HG02763 (cell line): Measurements from ENCODE around the gene ATP1A3.
"Not testable (repeated sequence)": the region's sequence is repeated elsewhere in the genome, so short reads cannot be mapped to it uniquely, and the experiment has no call there.

Experiments
- ATAC-seq: cut with Tn5 transposase; IDR thresholded peaks from one replicate; pipeline ENCODE4 v1.9.1; 2021; ENCODE audit warnings: mild to moderate bottlenecking, moderate library complexity; ENCODE audit not compliant: unreplicated experiment

The ATP1A3 gene

DNA sequence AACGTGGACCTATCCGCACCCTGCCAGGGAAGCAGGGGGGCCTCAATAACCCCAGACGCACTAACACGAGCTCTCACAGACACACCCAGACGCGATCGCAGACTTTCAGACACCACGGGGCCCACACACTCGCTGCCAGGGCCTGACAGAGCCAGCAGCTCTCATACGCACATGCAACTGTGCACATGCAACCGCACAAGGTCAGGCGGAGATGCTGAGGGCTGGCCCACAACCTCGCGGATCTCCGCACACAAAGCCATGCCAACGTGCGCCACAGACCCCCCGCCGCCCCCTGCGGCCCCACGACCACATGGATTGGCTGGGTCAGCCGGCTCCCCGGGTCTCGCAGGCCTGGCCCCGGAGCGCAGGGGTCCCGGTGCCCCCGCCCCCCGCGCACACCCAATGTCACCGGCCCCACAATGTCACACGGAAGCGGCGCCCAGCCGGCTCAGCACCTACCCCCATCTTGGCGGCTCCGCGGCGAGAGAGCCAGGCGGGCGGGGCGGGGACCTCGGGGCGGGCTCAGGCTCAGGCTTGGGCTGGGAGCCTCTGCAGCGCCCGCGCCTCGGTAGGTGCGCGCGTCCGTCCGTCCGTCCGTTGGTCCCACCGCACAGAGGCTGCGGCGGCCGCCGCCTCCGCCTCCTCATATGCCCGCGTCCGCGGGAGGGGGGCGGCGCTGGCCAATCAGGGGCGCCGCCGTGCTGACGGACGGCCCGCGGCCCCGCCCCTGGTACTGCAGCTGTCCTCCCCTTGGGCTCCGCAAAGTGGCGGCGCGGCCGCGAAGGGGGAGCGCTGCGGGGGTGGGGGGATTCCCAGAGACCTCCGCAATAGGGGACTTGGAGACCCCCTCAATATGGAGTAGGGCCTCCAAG is at the start of gene ATP1A3:
Gene ATP1A3 (minus strand): TSS at position 619 of the 872 bp plus-strand sequence. CDS start 154 bp downstream, at position 465.
- ATAC-seq, result peak; percentile 56

DNA sequence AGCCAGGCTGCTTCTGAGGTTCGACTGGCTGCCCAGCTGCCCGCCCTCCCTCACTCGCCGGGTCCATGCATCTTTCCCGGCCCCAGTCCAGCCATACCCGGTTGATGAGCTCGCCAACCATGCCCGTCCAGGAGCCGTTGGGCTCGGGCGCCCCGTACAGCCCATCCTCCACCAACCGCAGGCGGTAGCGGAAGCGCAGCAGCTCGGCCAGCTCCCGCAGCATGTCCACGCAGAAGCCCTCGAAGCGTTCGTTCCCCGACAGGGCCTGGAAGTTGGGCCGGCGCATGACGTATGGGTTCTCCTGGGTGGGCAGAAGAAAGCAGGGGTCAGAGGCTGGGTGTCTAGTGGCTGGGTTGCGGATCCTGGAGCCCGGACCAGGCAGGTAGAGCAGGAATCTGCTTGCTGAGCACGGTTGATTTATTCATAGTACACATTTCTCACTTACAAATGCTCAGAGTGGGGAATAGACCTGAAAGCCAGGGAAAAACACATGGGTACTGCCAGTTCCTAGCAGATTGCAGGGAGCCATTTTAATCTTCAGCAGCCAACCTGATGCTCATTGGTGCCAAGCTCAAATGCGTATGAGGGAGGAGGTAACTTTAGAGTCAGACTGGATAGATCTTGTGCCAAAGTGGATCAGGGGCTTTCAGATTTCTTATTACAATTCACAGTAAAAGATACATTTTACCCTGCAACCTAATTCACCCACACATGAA is 48.6 kb upstream of the ATP1A3 start:
- no peak for ATAC-seq

DNA sequence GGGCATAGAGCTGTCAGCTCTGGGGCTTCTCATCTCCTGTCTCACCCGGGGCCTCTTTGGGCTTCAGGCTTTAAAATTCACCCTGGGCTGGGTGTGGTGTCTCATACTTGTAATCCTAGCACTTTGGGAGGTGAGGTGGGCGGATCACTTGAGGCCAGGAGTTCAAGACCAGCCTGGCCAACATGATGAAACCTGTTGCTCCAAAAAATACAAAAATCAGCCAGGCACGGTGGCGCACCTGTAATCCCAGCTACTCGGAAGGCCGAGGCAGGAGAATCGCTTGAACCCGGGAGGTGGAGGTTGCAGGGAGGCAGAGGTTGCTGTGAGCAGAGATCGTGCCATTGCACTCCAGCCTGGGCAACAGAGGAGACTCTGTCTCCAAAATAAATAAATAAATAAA is 46.5 kb upstream of the ATP1A3 start:
- ATAC-seq, result not testable (repeated sequence)

DNA sequence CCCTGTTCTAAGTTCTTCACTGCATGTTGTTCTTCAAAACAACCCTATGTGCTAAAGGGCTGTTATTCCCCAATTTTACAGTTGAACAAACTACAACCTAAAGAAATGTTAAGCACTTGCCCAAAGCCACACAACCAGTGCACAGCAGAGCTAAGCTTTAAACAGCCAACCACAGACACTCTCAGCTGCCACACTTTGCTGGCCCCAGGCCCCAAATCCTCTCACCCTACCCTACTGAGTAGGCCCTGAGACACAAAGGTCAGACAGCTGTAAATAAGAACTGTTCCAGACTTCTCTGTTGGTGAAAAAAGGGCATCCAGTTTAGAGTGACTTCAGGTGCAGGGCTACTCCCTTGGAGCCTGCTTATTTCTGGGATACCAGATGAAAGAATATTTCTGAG is 46.0 kb upstream of the ATP1A3 start:
- ATAC-seq, result no peak

- no peak for ATAC-seq
These were observed 44.6 kb upstream of the ATP1A3 start for GRCh38 chr19:42038666-42039065.

DNA sequence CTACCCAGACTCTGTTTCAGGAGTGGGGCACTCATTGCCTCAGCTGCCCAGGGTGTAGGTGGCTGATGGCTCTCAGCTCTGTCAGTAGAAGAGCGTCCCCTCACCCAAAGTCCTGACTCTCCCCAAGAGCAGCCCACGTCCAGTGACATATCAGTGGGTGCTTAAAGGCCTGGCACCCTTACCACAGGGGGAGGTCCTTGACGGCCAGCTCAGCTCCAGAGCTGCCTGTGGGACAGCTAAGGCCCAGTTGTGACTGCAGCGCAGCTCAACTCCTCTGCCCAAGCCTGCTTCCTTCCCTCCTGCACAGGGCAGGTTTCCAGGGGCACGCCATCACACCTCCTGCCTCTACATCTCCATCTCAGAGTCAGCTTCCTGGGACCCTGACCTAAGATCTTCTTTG is 43.6 kb upstream of the ATP1A3 start:
- no peak for ATAC-seq

- ATAC-seq, result not testable (repeated sequence)
These were observed 40.8 kb upstream of the ATP1A3 start for GRCh38 chr19:42034640-42035391.

DNA sequence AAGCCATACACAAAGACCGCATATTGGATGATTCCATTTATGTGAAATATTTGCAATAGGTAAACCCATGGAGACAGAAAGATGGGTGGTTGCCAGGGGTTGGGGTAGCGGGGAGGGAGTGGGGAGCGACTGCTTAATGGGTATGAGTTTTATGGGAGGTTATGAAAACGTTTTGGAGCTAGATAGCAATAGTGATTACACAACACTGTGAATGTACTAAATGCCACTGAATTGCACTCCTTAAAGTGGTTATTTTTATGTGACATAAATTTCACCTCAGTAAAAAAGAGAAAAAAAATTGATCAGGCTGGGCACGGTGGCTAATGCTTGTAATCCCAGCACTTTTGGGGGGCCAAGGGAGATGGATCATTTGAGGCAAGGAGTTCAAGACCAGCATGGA is 39.4 kb upstream of the ATP1A3 start:
- ATAC-seq, result no peak

DNA sequence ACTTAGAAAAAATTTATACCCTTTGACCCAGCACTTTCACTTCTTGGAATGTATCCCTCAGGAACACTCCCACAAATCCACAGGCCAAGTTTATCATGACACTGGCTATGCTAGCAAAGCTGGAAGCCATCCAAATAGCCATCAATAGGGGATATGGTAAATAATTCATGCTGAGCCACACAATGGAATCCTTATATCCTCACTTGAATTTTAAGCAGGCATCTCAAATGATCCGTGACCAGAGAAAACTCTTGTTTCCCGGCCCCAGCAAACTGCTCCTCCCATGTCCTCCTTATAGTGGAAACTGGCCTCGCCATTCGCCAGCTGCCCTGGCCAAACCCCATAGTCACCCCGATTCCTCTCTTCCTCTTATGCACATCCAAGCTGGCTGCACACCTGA is 38.4 kb upstream of the ATP1A3 start:
- ATAC-seq, result no peak

- no peak for ATAC-seq
These were observed 36.8 kb upstream of the ATP1A3 start for GRCh38 chr19:42030645-42031440.

- ATAC-seq, result no peak
These were observed 34.5 kb upstream of the ATP1A3 start for GRCh38 chr19:42028304-42029216.

DNA sequence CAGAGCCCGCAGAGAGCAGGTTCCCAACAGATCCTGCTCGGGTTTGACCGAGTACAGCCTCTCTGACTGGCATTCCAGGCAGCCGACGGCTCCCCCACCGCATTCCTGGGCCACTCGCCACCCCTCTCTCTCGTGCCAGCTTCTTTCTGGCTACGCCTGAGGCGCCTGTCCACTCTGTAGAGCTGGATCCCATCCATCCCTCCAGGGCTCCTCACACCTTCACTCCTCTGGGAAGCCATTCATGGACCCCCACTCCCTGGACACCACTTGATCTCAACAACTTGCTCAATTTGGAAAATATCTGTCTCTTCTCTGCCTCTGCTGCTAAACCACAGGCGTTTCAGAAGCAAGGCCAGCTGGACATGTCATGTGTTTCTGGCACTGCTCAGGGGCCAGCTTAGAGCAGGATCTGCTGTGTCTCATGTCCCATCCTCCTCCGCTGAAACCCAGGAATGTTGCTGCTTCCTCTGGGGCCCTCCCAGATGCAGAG is 30.6 kb upstream of the ATP1A3 start:
- no peak for ATAC-seq

DNA sequence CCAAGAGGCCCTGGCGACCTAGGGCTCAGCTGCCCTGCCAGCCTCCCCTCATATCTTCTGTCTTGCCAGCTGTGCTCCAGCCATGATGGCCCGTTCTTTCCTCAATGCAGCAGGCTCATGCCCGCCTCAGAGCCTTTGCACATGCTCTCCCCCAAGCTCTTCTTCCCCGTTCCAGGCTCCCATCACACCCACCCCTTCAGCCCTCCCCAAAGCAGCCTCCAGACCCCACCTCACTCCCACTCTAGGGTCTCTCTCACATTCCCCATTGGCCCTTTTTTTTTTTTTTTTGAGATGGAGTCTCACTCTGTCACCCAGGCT is 29.9 kb upstream of the ATP1A3 start:
- no peak for ATAC-seq

DNA sequence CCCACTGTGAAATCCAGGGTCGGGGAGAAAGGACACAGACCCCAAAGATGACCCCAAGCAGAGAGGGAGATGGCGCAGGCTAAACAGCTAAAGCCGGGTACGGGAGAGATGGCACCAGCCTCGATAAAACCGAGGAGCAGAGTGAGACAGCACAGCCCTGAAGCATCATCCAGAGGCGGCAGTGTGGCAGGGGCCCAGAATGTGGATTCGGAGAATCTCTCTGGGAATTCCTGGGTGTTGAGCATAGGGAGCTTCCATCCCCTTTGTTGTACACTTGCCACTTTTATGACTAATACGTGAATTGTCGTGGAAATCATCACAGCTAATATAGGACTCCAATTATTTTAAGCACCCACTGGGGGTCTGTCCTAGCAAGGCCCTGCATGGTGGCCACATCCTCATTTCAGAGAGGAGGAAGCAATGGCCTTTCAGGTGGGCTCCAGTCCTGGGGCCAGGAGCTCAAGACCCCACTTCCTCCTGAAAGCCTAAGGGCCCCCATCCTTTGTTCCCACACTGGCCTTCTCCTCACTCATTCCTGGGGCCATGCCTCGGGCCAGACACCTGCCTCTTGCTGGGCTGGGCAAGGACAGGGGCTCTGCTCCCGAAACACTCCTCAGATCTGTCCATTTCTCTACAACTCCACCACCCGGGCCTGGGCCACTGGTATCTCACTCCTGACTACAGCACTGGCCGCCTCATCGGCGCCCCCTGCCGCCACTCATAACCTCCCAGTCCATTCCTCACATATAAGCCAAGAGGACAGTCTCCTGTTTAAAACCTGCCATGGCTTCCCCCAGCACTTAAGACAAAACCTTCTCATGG is 29.3 kb upstream of the ATP1A3 start:
- ATAC-seq, result no peak

- ATAC-seq, result no peak
These were observed 28.6 kb upstream of the ATP1A3 start for GRCh38 chr19:42022616-42023015.

DNA sequence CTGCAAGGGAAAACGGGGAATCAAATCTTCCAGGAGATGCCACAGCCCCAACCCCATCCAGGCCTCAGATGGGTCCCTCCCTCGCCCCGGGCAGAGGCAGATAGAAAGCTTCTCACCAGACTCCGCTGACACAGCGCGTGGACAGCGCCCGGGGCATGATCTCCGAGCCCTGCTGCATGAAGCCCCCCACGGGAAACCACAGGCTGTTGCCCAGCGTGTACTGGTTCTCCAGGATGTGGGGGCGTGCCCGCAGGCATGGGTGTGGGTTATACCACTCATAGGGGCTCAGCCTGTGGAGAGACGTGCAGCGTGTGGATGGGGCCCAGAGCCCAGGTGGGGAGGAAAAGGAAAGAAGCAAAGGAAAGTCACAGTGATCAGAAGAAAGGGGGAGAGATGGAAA is 27.2 kb upstream of the ATP1A3 start:
- no peak for ATAC-seq

DNA sequence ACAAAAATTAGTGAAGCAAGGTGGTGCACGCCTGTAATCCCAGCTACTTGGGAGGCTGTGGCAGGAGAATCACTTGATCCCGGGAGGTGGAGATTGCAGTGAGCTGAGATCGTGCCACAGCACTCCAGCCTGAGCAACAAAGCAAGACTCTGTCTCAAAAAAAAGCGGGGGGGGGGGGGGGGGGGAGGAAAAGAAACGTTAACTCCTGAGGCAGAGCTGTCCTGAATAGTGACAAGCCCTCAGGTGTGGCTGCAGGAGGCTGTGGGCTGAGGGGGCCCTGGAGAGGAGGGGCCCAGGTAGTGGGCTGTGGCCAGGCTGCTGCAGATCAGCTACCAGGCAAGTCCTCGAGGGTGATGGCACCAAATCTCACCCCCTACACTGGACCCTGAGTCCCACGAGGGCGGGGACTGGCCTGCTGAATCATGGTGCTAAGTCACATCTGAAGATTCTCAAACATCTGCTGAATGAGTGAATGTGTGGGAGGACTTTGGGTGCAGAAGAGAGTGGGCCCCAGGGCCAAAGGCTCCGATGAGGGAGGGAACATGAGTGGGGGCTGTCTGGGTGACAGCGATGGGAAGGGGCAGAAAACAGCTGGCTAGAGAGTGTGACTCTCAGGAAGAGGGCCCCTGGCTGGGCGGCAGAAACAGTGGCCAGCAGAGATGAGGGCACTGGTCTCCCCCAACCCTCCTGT is 24.6 kb upstream of the ATP1A3 start:
- ATAC-seq, result no peak

GRCh38 chr19:42017040-42017439 is 23.0 kb upstream of the ATP1A3 start:
- ATAC-seq, result no peak
